GM19351 (cell line): Measurements from ENCODE around the gene ZDHHC22.

Experiments used
- ATAC-seq: cut with Tn5 transposase; IDR thresholded peaks from one replicate; pipeline ENCODE4 v1.9.1; 2021; ENCODE audit warnings: mild to moderate bottlenecking, moderate library complexity; ENCODE audit not compliant: unreplicated experiment

Gene ZDHHC22

GRCh38 chr14:77158175-77158881, 16.7 kb upstream of the ZDHHC22 start:
- ATAC-seq: no peak

GRCh38 chr14:77157740-77158139, 16.1 kb upstream of the ZDHHC22 start:
- no peak for ATAC-seq

DNA sequence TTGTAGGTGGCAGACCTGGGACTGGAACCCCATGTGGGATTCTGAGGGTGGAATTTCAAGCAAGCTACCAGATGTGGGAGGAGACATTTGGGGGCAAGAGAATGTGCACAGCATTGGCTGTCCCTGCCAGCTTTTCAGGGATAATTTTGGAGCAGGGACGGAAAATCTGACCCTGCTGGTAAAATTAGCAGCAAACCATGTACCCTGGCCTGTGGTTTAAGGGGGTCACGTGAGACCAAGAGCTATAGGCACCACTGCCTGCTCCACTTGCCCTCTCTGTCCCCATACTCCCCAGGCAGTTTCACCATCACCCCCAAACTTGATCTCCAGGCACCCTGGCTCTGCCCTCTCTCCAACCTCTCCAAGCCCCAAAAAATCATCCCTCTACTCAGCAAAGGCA, 13.5 kb upstream of the ZDHHC22 start:
- no peak for ATAC-seq

DNA sequence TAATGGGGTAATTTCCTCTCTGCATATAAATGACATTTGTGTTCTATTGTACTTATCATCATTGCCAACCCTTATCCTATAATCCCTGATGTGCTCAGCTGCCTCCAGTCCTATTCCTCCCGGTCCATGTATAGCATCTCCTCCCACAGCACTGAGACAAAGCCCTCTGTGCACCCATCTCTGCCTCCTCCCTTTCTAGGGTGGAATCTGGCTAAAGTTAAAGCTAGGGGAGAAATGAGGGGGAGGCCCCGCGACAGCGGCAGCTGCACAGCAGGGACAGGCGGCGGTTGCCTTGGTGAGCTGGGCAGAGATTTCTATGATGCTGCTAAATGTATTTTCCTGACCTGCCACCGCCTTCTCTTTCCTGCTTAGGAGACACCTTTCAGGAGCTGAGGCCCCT, 12.8 kb upstream of the ZDHHC22 start:
- no peak for ATAC-seq

GRCh38 chr14:77153802-77154201, 12.2 kb upstream of the ZDHHC22 start:
- ATAC-seq: no peak

- ATAC-seq: no peak
Measured at GRCh38 chr14:77151918-77152588, 10.5 kb upstream of the ZDHHC22 start.

- no peak for ATAC-seq
Measured at GRCh38 chr14:77151245-77151644, 9.7 kb upstream of the ZDHHC22 start.

DNA sequence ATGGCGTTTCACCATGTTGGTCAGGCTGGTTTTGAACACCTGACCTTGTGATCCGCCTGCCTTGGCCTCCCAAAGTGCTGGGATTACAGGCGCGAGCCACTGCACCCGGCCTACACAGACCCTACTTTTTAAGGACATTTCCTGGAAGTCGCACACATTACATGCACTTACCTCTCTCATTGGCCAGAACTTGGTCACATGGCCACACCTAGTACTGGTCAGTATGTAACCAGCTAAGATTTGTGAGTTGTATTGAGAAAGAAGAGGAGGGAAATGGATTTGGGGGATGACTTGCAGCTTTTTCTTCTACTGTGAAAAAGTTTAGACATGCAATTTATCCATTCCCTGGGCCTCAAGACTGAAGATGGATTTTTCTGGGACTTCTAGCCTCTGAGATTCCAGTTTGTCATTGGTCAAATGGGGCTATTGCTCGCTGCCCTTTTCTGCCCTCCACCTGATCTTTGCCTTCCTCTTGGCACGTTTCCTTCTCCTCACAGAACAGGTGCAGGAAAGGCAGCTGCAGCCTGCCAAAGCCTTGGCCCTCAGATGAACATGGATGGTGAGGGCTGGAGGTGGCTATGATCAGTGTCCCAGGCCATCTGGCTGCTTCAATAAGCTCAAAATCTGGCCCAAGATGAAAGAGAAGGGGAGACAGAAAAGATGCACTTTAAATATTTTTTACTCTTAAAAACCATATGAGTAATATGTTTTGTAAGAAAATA, 7.1 kb upstream of the ZDHHC22 start:
- ATAC-seq: no peak

- ATAC-seq: no peak
Measured at GRCh38 chr14:77145975-77146740, 4.6 kb upstream of the ZDHHC22 start.

DNA sequence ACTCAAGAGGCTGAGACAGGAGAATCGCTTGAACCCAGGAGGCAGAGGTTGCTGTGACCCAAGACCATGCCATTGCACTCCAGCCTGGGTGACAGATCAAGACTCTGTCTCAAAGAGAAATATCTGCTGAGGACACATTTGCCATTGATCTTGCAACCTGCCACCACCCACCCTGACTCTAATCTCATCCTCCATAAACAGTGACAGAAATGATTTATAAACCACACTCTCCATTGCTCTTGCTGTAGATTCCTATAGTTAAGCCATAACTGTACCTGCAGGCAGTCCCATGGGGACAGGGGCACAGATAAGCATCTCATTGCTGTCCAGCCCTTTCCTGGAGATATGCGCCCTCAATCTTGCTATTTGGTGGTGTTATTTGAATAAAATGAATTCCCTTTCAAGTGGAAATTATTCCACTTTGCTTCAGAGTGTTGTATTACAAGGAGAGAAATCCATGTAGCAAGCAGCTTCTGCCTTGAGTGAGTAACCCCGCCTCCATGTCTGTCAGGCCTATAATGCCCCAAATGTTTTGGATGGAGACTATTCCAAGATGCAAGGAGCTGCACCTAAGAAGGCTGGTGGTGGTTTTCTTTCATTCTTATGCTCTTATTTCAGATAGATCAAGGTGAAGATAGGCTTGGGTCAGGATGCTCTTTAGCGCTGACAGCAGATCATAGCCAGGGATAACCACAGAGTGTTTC, 3.0 kb upstream of the ZDHHC22 start:
- ATAC-seq: no peak

DNA sequence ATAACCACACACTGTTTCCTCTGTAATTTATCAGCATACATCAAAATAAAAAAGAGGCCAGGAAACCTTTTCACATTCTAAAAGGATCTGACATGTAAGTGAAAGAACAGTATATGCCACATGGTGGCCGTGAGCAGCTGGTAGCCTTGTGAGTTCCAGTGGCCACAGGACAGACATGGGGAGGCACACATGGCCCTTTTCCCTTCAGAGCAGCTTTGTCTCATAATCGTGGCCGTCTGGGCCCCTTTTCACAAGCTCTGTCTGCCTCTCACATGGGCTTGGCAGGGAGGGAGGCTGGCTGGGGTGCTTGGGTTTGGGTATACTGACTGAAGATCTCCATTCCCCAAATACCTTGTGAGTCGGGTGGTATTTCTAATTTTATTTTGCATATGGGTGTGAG, 1.5 kb upstream of the ZDHHC22 start:
- ATAC-seq: no peak

DNA sequence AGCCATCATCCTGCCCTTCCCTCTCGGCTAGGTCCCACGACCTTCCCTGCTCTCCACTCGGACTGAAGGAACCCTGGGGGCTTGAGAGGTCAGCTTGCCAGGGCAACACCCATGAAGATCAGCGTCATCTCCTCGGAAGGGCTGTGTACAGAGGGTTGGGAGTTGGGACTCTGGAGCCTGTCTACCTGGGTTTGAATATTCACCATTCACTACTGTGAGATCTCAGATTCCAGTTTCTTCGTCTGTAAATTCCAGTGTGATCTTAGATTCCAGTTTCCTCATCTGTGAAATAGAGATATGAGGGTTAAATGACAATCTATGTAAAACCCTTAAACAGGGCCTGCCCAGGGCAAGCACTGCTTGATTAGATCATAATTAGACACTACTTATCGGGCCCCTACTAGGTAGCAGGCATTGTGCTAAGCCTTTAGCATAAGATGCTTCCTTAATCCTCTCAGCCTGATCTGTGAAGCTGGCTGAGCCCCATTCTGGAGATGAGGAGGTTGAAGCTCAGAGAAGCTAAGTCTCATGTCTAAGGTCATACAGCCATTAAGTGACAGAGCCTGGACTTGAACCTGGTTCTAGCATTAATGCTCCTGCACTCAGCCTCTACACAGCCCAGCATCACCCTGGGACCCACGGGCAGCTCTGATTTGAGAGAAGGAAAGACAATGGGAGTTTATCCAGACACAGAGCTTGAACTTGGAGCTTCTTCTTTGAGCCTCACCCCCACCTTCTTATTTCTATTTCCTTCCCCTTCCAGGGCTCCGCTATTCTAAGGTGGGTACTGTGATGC, 612 bp upstream of the ZDHHC22 start:
- no peak for ATAC-seq

- ATAC-seq: no peak
Measured at GRCh38 chr14:77140359-77141213, 1.0 kb downstream of the ZDHHC22 start.

GRCh38 chr14:77139540-77140358, 1.8 kb downstream of the ZDHHC22 start:
- ATAC-seq: no peak

DNA sequence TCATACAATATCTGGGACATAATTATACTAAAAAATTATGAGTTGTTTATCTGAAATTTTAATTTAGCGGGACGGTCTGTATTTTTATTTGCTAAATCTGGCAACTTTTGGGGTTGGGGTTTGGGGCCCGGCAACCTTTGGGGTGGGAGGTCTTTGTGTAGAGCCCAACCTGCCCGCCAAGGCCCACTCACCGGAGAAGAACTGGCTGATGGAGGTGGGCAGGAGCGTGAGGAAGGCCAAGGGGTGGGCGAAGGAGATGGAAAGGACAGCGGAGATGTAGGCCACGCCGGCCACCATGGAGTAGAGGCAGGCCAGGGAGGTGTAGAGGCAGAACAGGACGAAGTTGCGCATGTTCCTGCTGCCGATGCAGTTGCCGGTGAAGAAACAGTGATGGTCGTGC, 2.6 kb downstream of the ZDHHC22 start:
- no peak for ATAC-seq

DNA sequence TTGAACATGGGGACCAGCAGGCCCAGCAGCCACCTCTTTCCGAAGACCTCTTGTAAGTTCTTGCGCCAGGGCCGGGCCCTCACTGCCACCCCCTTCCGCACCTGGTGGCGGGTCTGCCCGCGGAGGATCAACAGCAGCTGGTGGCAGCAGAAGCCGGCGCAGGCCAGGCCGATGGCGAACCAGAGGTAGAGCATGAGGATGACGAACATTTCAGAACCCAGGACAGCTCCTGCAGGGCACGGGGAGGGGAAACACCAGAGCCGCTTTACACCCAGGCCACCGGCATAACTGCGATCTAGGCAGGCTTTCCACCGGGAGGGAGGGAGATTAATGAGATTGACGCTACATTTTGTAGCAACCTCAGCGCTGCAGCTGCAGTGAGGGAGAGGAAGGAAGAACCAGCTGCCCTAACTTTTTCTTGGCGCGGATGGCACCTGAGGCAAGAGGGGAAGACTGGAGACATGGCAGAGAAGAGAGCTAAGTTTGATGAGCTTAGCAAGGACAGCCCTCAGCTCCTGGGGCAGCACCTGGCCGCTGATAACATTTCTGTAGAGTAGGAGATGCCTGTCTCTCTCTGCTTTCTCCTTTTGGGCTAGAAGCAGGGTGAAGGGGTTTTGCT, 7.8 kb downstream of the ZDHHC22 start:
- peak; percentile 57 for ATAC-seq

DNA sequence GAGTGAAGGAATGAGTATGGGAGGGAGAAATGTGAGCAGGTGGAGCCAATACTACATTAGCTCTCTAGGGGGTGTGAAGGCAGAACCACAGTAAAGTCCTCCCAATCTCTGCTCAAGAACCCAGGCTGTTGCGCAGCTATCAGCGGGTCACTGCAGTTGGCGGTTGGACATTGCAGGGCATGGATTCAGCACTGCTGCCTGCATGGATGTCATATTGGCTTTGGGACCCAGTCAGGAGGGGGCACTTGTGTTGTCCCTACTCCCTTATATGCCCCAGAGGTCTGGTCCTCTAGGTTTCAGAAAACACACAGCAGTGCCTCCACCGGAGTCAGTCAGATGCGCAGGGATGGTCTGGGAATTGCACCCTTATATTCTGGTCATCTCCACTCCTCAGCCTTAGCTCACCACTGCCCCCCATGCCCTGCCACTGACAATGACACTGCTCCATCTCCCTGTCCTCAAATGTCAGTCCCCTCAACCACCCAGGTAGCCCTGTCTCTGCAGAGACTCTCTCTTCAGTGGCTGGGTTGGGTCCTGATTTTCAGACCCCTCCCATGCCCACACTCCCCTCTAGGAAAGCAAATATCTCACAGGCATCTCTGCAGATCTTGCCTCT, 9.6 kb downstream of the ZDHHC22 start:
- ATAC-seq: no peak
